Measurements from ENCODE around the gene GATA3. TPM values are rescaled to one million over a fixed set of nuclear protein-coding genes. Genes with fewer than 3 reads are reported as not detected.

Gene GATA3
- total and polyA plus RNA-seq, 2 experiments from 2014 or later: 0.23 TPM; not detected in 1

DNA sequence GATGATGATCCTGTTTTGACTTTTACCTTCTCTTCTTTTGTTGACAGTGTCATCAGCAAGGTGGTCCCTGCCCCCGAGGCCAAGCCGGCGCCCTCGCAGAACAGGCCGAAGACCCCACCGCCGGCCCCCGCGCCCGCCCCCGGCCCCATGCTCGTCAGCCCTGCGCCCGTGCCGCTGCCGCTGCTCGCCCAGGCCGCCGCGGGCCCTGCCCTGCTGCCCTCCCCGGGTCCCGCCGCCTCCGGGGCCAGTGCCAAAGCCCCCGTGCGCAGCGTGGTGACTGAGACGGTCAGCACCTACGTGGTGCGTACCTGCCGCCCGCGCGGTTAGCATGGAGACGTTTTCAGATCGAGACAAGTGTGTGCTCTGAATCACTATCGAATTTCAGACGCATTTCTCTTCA, 45.5 kb upstream of the GATA3 start:
- Histone ChIP-seq H4K20me1 (replicated peaks; ENCODE audit: insufficient read depth) (no peaks in the 10 kb centered on the region), H3F3A (replicated peaks; ENCODE audit: low read depth) (no peaks in the 10 kb centered on the region), H3K79me2 (replicated peaks; ENCODE audit: insufficient read depth) (no peaks in the 10 kb centered on the region), H3K36me3 (ENCODE audit: insufficient read depth) (no peaks in the 10 kb centered on the region), H3K4me2 (no peak overlapping the region), H3K9me2 (ENCODE audit: insufficient read depth) (no peaks in the 10 kb centered on the region), H3K27me3 (ENCODE audit: insufficient read depth) (no peaks in the 10 kb centered on the region), H2AFZ (no peak overlapping the region), H3K27ac (ENCODE audit: low read depth) (no peak overlapping the region), H3K4me1 (ENCODE audit: insufficient read depth) (no peaks in the 10 kb centered on the region), H3K4me3 (no peak overlapping the region)
- H3K4me3 Mint-ChIP-seq: no peak overlapping the region
- DNase-seq (ENCODE audit: low spot score) (no peak), ATAC-seq (no peak)
- H3K9me3 Mint-ChIP-seq: peaks cover 12% of the 10 kb centered on the region; the same call in 2 of the 3 replicates
- TF ChIP-seq NANOG (IDR thresholded peaks at IDR 0.05; ENCODE audit: borderline replicate concordance) (no peak), ZNF462 (CRISPR knock-in tag; IDR thresholded peaks at IDR 0.05) (no peak), ZNF331 (CRISPR knock-in tag; IDR thresholded peaks at IDR 0.05; ENCODE audit: low read depth) (no peak), JUNB (IDR thresholded peaks at IDR 0.05; ENCODE audit: unreplicated experiment) (no peak), CREB1 (CRISPR knock-in tag; IDR thresholded peaks at IDR 0.05; ENCODE audit: low read depth) (no peak), ZNF114 (CRISPR knock-in tag; IDR thresholded peaks at IDR 0.05) (no peak), EZH2phosphoT487 (IDR thresholded peaks at IDR 0.05; ENCODE audit: unreplicated experiment) (no peak)
- TF ChIP-seq, protein P1, sequence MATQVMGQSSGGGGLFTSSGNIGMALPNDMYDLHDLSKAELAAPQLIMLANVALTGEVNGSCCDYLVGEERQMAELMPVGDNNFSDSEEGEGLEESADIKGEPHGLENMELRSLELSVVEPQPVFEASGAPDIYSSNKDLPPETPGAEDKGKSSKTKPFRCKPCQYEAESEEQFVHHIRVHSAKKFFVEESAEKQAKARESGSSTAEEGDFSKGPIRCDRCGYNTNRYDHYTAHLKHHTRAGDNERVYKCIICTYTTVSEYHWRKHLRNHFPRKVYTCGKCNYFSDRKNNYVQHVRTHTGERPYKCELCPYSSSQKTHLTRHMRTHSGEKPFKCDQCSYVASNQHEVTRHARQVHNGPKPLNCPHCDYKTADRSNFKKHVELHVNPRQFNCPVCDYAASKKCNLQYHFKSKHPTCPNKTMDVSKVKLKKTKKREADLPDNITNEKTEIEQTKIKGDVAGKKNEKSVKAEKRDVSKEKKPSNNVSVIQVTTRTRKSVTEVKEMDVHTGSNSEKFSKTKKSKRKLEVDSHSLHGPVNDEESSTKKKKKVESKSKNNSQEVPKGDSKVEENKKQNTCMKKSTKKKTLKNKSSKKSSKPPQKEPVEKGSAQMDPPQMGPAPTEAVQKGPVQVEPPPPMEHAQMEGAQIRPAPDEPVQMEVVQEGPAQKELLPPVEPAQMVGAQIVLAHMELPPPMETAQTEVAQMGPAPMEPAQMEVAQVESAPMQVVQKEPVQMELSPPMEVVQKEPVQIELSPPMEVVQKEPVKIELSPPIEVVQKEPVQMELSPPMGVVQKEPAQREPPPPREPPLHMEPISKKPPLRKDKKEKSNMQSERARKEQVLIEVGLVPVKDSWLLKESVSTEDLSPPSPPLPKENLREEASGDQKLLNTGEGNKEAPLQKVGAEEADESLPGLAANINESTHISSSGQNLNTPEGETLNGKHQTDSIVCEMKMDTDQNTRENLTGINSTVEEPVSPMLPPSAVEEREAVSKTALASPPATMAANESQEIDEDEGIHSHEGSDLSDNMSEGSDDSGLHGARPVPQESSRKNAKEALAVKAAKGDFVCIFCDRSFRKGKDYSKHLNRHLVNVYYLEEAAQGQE (IDR thresholded peaks at IDR 0.05; ENCODE audit: unreplicated experiment): no peak
- TF ChIP-seq, protein P2, sequence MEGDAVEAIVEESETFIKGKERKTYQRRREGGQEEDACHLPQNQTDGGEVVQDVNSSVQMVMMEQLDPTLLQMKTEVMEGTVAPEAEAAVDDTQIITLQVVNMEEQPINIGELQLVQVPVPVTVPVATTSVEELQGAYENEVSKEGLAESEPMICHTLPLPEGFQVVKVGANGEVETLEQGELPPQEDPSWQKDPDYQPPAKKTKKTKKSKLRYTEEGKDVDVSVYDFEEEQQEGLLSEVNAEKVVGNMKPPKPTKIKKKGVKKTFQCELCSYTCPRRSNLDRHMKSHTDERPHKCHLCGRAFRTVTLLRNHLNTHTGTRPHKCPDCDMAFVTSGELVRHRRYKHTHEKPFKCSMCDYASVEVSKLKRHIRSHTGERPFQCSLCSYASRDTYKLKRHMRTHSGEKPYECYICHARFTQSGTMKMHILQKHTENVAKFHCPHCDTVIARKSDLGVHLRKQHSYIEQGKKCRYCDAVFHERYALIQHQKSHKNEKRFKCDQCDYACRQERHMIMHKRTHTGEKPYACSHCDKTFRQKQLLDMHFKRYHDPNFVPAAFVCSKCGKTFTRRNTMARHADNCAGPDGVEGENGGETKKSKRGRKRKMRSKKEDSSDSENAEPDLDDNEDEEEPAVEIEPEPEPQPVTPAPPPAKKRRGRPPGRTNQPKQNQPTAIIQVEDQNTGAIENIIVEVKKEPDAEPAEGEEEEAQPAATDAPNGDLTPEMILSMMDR (conservative IDR thresholded peaks at IDR 0.05; ENCODE audit: low read depth in 2 of 2): no peak
- H3K27me3 Mint-ChIP-seq (ENCODE audit: insufficient read depth, low read depth, poor library complexity): no peaks in the 10 kb centered on the region
- H3K36me3 Mint-ChIP-seq (ENCODE audit: low read depth): peaks cover 10% of the 10 kb centered on the region
- no peak overlapping the region for H3K27ac Mint-ChIP-seq
- 0 out of 3 replicates have a peak, but pooled peaks cover 2% of the 10 kb centered on the region for H3K4me1 Mint-ChIP-seq

Data from GM23338 (cell line).